Muscle layer of colon (tissue), 2 donors: ENCODE results near the gene MCM3AP.
"Not testable (repeated sequence)": the region's sequence is repeated elsewhere in the genome, so short reads cannot be mapped to it uniquely, and the experiment has no call there.

Experiments
- H3K27ac ChIP-seq: one replicate; pipeline ENCODE4 v1.7.0; 2013; ENCODE audit warnings: low read depth, mild to moderate bottlenecking, low read length, moderate library complexity
- H3K27me3 ChIP-seq, 2 donors: one replicate each; pipeline ENCODE4 v1.7.0; 2013; ENCODE audit warnings: low read length in 2 of 2, mild to moderate bottlenecking in 2 of 2; ENCODE audit not compliant: insufficient read depth in 2 of 2, control insufficient read depth in 1 of 2
- H3K36me3 ChIP-seq: one replicate; pipeline ENCODE4 v1.7.0; 2013; ENCODE audit warnings: mild to moderate bottlenecking, low read length; ENCODE audit not compliant: insufficient read depth
- H3K4me1 ChIP-seq: one replicate; pipeline ENCODE4 v1.7.0; 2013; ENCODE audit warnings: mild to moderate bottlenecking, low read length; ENCODE audit not compliant: insufficient read depth
- H3K4me3 ChIP-seq, 2 donors: one replicate each; pipeline ENCODE4 v1.7.0; 2013; ENCODE audit warnings: low read length in 2 of 2, low read depth in 1 of 2, mild to moderate bottlenecking in 1 of 2, moderate library complexity in 1 of 2
- H3K9ac ChIP-seq: one replicate; pipeline ENCODE4 v1.7.0; 2013; ENCODE audit warnings: low read length
- H3K9me3 ChIP-seq: one replicate; pipeline ENCODE4 v1.7.0; 2013; ENCODE audit warnings: mild to moderate bottlenecking, low read length
- donor health status: abdominal sarcoma.
- donor health status: Adenocarcinoma of cecum.

The MCM3AP gene

GRCh38 chr21:46229133-46229922 is 56.1 kb downstream of the MCM3AP start:
- Histone ChIP-seq H3K36me3 (peaks cover 6% of the 10 kb centered on the region), H3K9me3 (no peaks in the 10 kb centered on the region), H3K27me3 (no peaks in the 10 kb centered on the region), H3K27ac (peak overlapping the region; percentile 21), H3K4me3 (peak overlapping the region; percentile 46 to 63), H3K9ac (no peak overlapping the region), H3K4me1 (peaks cover 24% of the 10 kb centered on the region)

- Histone ChIP-seq H3K9me3 (no peaks in the 10 kb centered on the region), H3K36me3 (no peaks in the 10 kb centered on the region), H3K27me3 (no peaks in the 10 kb centered on the region), H3K4me3 (peak within 1 kb of the TSS; percentile 69 to 71), H3K9ac (peak within 1 kb of the TSS; percentile 4), H3K27ac (peak within 1 kb of the TSS; percentile 84), H3K4me1 (peaks cover 24% of the 10 kb centered on the region)
These were observed 56.9 kb downstream of the MCM3AP start, which contains the start of gene LSS for GRCh38 chr21:46228345-46229051. TSS of gene LSS (minus strand) at chr21:46228774. CDS start at chr21:46228745, 29 bp downstream.

- H3K9ac ChIP-seq, result peak overlapping the region; percentile 4
- peaks cover under 1% of the 10 kb centered on the region for H3K36me3 ChIP-seq
- H3K27me3 ChIP-seq, result no peaks in the 10 kb centered on the region
- no peaks in the 10 kb centered on the region for H3K9me3 ChIP-seq
- peaks cover 24% of the 10 kb centered on the region for H3K4me1 ChIP-seq
- peak overlapping the region; percentile 84 for H3K27ac ChIP-seq
- H3K4me3 ChIP-seq, result peak overlapping the region; percentile 69 to 71
These were observed 57.5 kb downstream of the MCM3AP start for GRCh38 chr21:46227811-46228344.

- Histone ChIP-seq H3K4me3 (peak overlapping the region in 1 of 2 donors; percentile 69), H3K9ac (no peak overlapping the region), H3K27ac (no peak overlapping the region), H3K27me3 (no peaks in the 10 kb centered on the region), H3K36me3 (peaks cover 9% of the 10 kb centered on the region), H3K4me1 (peaks cover 24% of the 10 kb centered on the region), H3K9me3 (no peaks in the 10 kb centered on the region)
These were observed 58.4 kb downstream of the MCM3AP start for GRCh38 chr21:46226920-46227599.

GRCh38 chr21:46226146-46226545 is 59.3 kb downstream of the MCM3AP start:
- Histone ChIP-seq H3K4me1 (peaks cover 24% of the 10 kb centered on the region), H3K27ac (no peak overlapping the region)

GRCh38 chr21:46223661-46224060 is 61.8 kb downstream of the MCM3AP start:
- H3K27ac ChIP-seq, H3K9ac ChIP-seq, H3K27me3 ChIP-seq, H3K4me3 ChIP-seq, H3K9me3 ChIP-seq: not testable (repeated sequence)
- Histone ChIP-seq H3K4me1 (peaks cover 20% of the 10 kb centered on the region), H3K36me3 (peaks cover 39% of the 10 kb centered on the region)

More at GRCh38 chr21:46226146-46226545, 59.3 kb downstream of the MCM3AP start:
- no peaks in the 10 kb centered on the region for H3K27me3 ChIP-seq
- no peaks in the 10 kb centered on the region for H3K9me3 ChIP-seq
- H3K9ac ChIP-seq, result no peak overlapping the region
- peaks cover 18% of the 10 kb centered on the region for H3K36me3 ChIP-seq
- H3K4me3 ChIP-seq, result no peak overlapping the region

GRCh38 chr21:46223217-46223616 is 62.2 kb downstream of the MCM3AP start:
- Histone ChIP-seq H3K4me1 (peaks cover 20% of the 10 kb centered on the region), H3K9me3 (no peaks in the 10 kb centered on the region), H3K27ac (no peak overlapping the region), H3K27me3 (no peaks in the 10 kb centered on the region), H3K9ac (no peak overlapping the region), H3K4me3 (no peak overlapping the region), H3K36me3 (peaks cover 39% of the 10 kb centered on the region)

GRCh38 chr21:46222436-46223116 is 62.8 kb downstream of the MCM3AP start:
- Histone ChIP-seq H3K36me3 (peaks cover 39% of the 10 kb centered on the region), H3K27ac (no peak overlapping the region), H3K9ac (no peak overlapping the region), H3K9me3 (no peaks in the 10 kb centered on the region), H3K4me1 (peaks cover 16% of the 10 kb centered on the region), H3K27me3 (no peaks in the 10 kb centered on the region), H3K4me3 (no peak overlapping the region)

GRCh38 chr21:46221664-46222435 is 63.6 kb downstream of the MCM3AP start:
- Histone ChIP-seq H3K4me3 (no peak overlapping the region), H3K4me1 (peaks cover 9% of the 10 kb centered on the region), H3K36me3 (peaks cover 39% of the 10 kb centered on the region), H3K9me3 (no peaks in the 10 kb centered on the region), H3K27me3 (no peaks in the 10 kb centered on the region), H3K9ac (no peak overlapping the region), H3K27ac (no peak overlapping the region)

GRCh38 chr21:46220847-46221246 is 64.6 kb downstream of the MCM3AP start:
- peaks cover 39% of the 10 kb centered on the region for H3K36me3 ChIP-seq
- H3K9me3 ChIP-seq, result no peaks in the 10 kb centered on the region
- no peak overlapping the region for H3K4me3 ChIP-seq
- H3K27me3 ChIP-seq, result no peaks in the 10 kb centered on the region
- no peak overlapping the region for H3K9ac ChIP-seq
- no peak overlapping the region for H3K27ac ChIP-seq
- H3K4me1 ChIP-seq, result no peaks in the 10 kb centered on the region
